H1 (cell line): ENCODE measurements around the gene MAGI3. TPM values are rescaled to one million over a fixed set of nuclear protein-coding genes. Genes with fewer than 3 reads are reported as not detected.

Experiments used
- CTCF ChIA-PET: fragments of 300-600 bp; sonication (Branson Sonifier 250); formaldehyde crosslinking; loops from one replicate; lab custom pipeline; 2021; ENCODE audit not compliant: partially characterized antibody; lab: Charles Lee
- POLR2A ChIA-PET: fragments of 300-600 bp; sonication (Branson Sonifier 250); formaldehyde crosslinking; loops from one replicate; lab custom pipeline; 2021; ENCODE audit warnings: inconsistent platforms; ENCODE audit not compliant: partially characterized antibody; lab: Charles Lee
- DNase-seq, 2 experiments: peaks; one replicate each; pipeline versions ENCODE4 v3.0.0 to v3.0.0-alpha.2; 2010 to 2022; ENCODE audit warnings: low spot score in 2 of 2, low read depth in 1 of 2, mixed read lengths in 1 of 2
- FAIRE-seq: peaks from 2 replicates; lab custom pipeline; 2011; peaks lifted over from hg19 to GRCh38; lab: Jason Lieb, UNC
- H2AFZ ChIP-seq: 2 replicates; pipeline ENCODE4 v1.8.1; 2012; ENCODE audit warnings: low read length, inconsistent platforms
- H2AK5ac ChIP-seq: 2 replicates; pipeline ENCODE4 v1.6.1; 2013; ENCODE audit warnings: low read depth, low read length
- H2BK120ac ChIP-seq: replicated peaks from 2 replicates; pipeline ENCODE3; 2013; ENCODE audit warnings: low read depth, low read length, inconsistent platforms
- H2BK12ac ChIP-seq: 2 replicates; pipeline ENCODE4 v1.6.1; 2013; ENCODE audit warnings: low read depth, low read length
- H2BK15ac ChIP-seq: 2 replicates; pipeline ENCODE4 v1.6.1; 2013; ENCODE audit warnings: low read length
- H2BK20ac ChIP-seq: 2 replicates; pipeline ENCODE4 v1.6.1; 2013; ENCODE audit warnings: low read length
- H2BK5ac ChIP-seq: 2 replicates; pipeline ENCODE4 v1.6.1; 2013; ENCODE audit warnings: low read depth, low read length
- H3K14ac ChIP-seq: 2 replicates; pipeline ENCODE4 v1.6.1; 2013; ENCODE audit warnings: inconsistent platforms; ENCODE audit not compliant: insufficient read length
- H3K18ac ChIP-seq: 2 replicates; pipeline ENCODE4 v1.6.1; 2013; ENCODE audit warnings: low read length; ENCODE audit errors: extremely low read depth
- H3K23ac ChIP-seq: 2 replicates; pipeline ENCODE4 v1.6.1; 2013; ENCODE audit warnings: inconsistent platforms; ENCODE audit not compliant: insufficient read length
- H3K23me2 ChIP-seq: 2 replicates; pipeline ENCODE4 v1.6.1; 2013; ENCODE audit warnings: low read depth, low read length
- H3K27ac ChIP-seq: 2 replicates; pipeline ENCODE4 v1.6.1; 2011; ENCODE audit warnings: low read depth, low read length, inconsistent platforms
- H3K27me3 ChIP-seq, 4 experiments: replicated peaks in 1 of 4; 1 replicate in 1 of 4; 2 replicates in 3 of 4; pipeline versions ENCODE4 v1.6.1 to v1.8.1; 2011 to 2013; ENCODE audit warnings: low read length in 3 of 4, mild to moderate bottlenecking in 3 of 4, inconsistent platforms in 2 of 4, mixed read lengths in 2 of 4, moderate library complexity in 1 of 4; ENCODE audit not compliant: control insufficient read depth in 3 of 4, insufficient read depth in 3 of 4; ENCODE audit errors: extremely low read depth in 1 of 4
- H3K36me3 ChIP-seq, 4 experiments: 2 replicates each; pipeline versions ENCODE4 v1.6.1 to v1.8.1; 2011 to 2013; ENCODE audit warnings: mild to moderate bottlenecking in 4 of 4, low read length in 3 of 4, moderate library complexity in 2 of 4, control low read depth in 1 of 4, inconsistent platforms in 1 of 4; ENCODE audit not compliant: insufficient read depth in 4 of 4, control insufficient read depth in 2 of 4
- H3K4ac ChIP-seq: replicated peaks from 2 replicates; pipeline ENCODE3; 2013; ENCODE audit warnings: low read length, low read depth, mixed read lengths, inconsistent platforms; ENCODE audit not compliant: insufficient read length
- H3K4me1 ChIP-seq, 4 experiments: replicated peaks in 1 of 4; 1 replicate in 1 of 4; 2 replicates in 3 of 4; pipeline versions ENCODE4 v1.6.1 to v1.8.1; 2011 to 2013; ENCODE audit warnings: low read length in 3 of 4, inconsistent platforms in 2 of 4, mixed read lengths in 1 of 4; ENCODE audit not compliant: insufficient read depth in 4 of 4, control insufficient read depth in 3 of 4
- H3K4me2 ChIP-seq, 2 experiments: 2 replicates each; pipeline versions ENCODE4 v1.6.1 to v1.8.1; 2011 to 2013; ENCODE audit warnings: low read depth in 2 of 2, low read length in 2 of 2, control low read depth in 1 of 2, inconsistent platforms in 1 of 2, mild to moderate bottlenecking in 1 of 2; ENCODE audit not compliant: insufficient read depth in 1 of 2
- H3K4me3 ChIP-seq, 4 experiments: fragments of 200-600, 300-600 bp in 1 of 4; sonication (generic), shearing (Covaris generic), sonication (Bioruptor Twin) in 1 of 4; 2 replicates each; pipeline versions ENCODE4 v1.5.1 to v1.8.1; 2011 to 2016; ENCODE audit warnings: low read length in 4 of 4, low read depth in 3 of 4, control low read depth in 2 of 4, inconsistent platforms in 2 of 4, mild to moderate bottlenecking in 2 of 4, mixed read lengths in 1 of 4, moderate library complexity in 1 of 4; ENCODE audit not compliant: insufficient read depth in 2 of 4; ENCODE audit errors: extremely low read depth in 1 of 4
- H3K56ac ChIP-seq: replicated peaks from 2 replicates; pipeline ENCODE3; 2013; ENCODE audit warnings: low read depth, mild to moderate bottlenecking, mixed read lengths, low read length, inconsistent platforms; ENCODE audit not compliant: insufficient read length
- H3K79me1 ChIP-seq: 2 replicates; pipeline ENCODE4 v1.6.1; 2013; ENCODE audit warnings: low read depth, low read length, control low read depth
- H3K79me2 ChIP-seq, 2 experiments: 2 replicates each; pipeline versions ENCODE4 v1.6.1 to v1.8.1; 2012 to 2013; ENCODE audit warnings: low read length in 2 of 2, mild to moderate bottlenecking in 2 of 2, inconsistent platforms in 1 of 2; ENCODE audit not compliant: insufficient read depth in 2 of 2, control insufficient read depth in 1 of 2
- H3K9ac ChIP-seq, 4 experiments: replicated peaks in 1 of 4; 1 replicate in 1 of 4; 2 replicates in 3 of 4; pipeline versions ENCODE4 v1.6.1 to v1.8.1; 2011 to 2013; ENCODE audit warnings: low read depth in 3 of 4, low read length in 3 of 4, control low read depth in 2 of 4, mild to moderate bottlenecking in 2 of 4, moderate library complexity in 2 of 4, inconsistent platforms in 1 of 4; ENCODE audit errors: extremely low read depth in 1 of 4
- H3K9me3 ChIP-seq, 2 experiments: 2 replicates each; pipeline versions ENCODE4 v1.6.1 to v1.8.1; 2012 to 2013; ENCODE audit warnings: mild to moderate bottlenecking in 2 of 2, moderate library complexity in 2 of 2, control low read depth in 1 of 2, inconsistent platforms in 1 of 2, low read depth in 1 of 2, low read length in 1 of 2, mixed read lengths in 1 of 2; ENCODE audit not compliant: insufficient read depth in 2 of 2
- H4K20me1 ChIP-seq, 2 experiments: replicated peaks in 1 of 2; 2 replicates each; pipeline versions ENCODE3 to v1.8.1; 2011 to 2013; ENCODE audit warnings: inconsistent platforms in 2 of 2, low read length in 2 of 2, mild to moderate bottlenecking in 1 of 2; ENCODE audit not compliant: insufficient read depth in 2 of 2, control insufficient read depth in 1 of 2
- H4K5ac ChIP-seq: 2 replicates; pipeline ENCODE4 v1.6.1; 2013; ENCODE audit warnings: low read length, low read depth, mixed read lengths, inconsistent platforms; ENCODE audit not compliant: insufficient read length
- H4K8ac ChIP-seq: 2 replicates; pipeline ENCODE4 v1.8.0; 2013; ENCODE audit warnings: mild to moderate bottlenecking, moderate library complexity, low read length, inconsistent platforms; ENCODE audit not compliant: insufficient read depth; ENCODE audit errors: extremely low read depth
- H4K91ac ChIP-seq: replicated peaks from 2 replicates; pipeline ENCODE3; 2013; ENCODE audit warnings: low read length, mixed read lengths, inconsistent platforms; ENCODE audit not compliant: insufficient read length
- CREB1 ChIP-seq: IDR thresholded peaks from 2 replicates; pipeline ENCODE4 v1.6.1; 2012; ENCODE audit warnings: inconsistent platforms
- EP300 ChIP-seq, 2 experiments: IDR thresholded peaks; 1 replicate in 1 of 2; 2 replicates in 1 of 2; pipeline ENCODE4 v1.6.1; 2011 to 2012; ENCODE audit warnings: low read depth in 2 of 2, low read length in 2 of 2, mild to moderate bottlenecking in 2 of 2, borderline replicate concordance in 1 of 2, inconsistent platforms in 1 of 2, moderate library complexity in 1 of 2
- FOSL1 ChIP-seq: IDR thresholded peaks from 2 replicates; pipeline ENCODE4 v1.6.1; 2011; ENCODE audit warnings: mild to moderate bottlenecking, low read depth, low read length, moderate library complexity; ENCODE audit not compliant: insufficient read depth
- GTF2F1 ChIP-seq: IDR thresholded peaks from 2 replicates; pipeline ENCODE4 v1.6.1; 2012; ENCODE audit warnings: low read depth, low read length, improper control_type of control experiment, borderline replicate concordance
- HDAC6 ChIP-seq: IDR thresholded peaks from one replicate; pipeline ENCODE4 v1.7.1; 2012; ENCODE audit warnings: low read depth, mild to moderate bottlenecking, inconsistent platforms, low read length, moderate library complexity
- KDM1A ChIP-seq: fragments of 200-600, 300-600 bp; sonication (generic); IDR thresholded peaks from 2 replicates; pipeline ENCODE4 v1.7.1; 2016; ENCODE audit warnings: mild to moderate bottlenecking, low read length, borderline replicate concordance
- KDM5A ChIP-seq: fragments of 200-600 bp; IDR thresholded peaks from 2 replicates; pipeline ENCODE4 v1.7.1; 2012; ENCODE audit warnings: mild to moderate bottlenecking, low read length, inconsistent platforms, mixed read lengths
- NRF1 ChIP-seq: IDR thresholded peaks from 2 replicates; pipeline ENCODE4 v1.6.1; 2011; ENCODE audit warnings: mild to moderate bottlenecking, low read depth, low read length, improper control_type of control experiment
- RBBP5 ChIP-seq: IDR thresholded peaks from 2 replicates; pipeline ENCODE4 v1.7.1; 2012; ENCODE audit warnings: low read depth, mild to moderate bottlenecking, inconsistent platforms, low read length, moderate library complexity, borderline replicate concordance
- SIX5 ChIP-seq: IDR thresholded peaks from 2 replicates; pipeline ENCODE4 v1.6.1; 2011; ENCODE audit warnings: mild to moderate bottlenecking, low read depth, low read length
- TEAD4 ChIP-seq: IDR thresholded peaks from 2 replicates; pipeline ENCODE4 v1.6.1; 2012; ENCODE audit warnings: low read depth, low read length, inconsistent platforms, mixed read lengths
- YY1 ChIP-seq: IDR thresholded peaks from 2 replicates; pipeline ENCODE4 v1.6.1; 2011; ENCODE audit warnings: low read depth, mild to moderate bottlenecking, low read length
- WGBS, 2 experiments: shearing (Covaris generic) in 1 of 2; methylation state at CpG; one replicate each; pipeline versions ENCODE4 v1.1.6 to v1.1.7; 2013 to 2015; ENCODE audit warnings: low lambda C conversion rate in 2 of 2, mixed read lengths in 2 of 2, inconsistent platforms in 1 of 2, low coverage in 1 of 2, missing lambda C conversion rate in 1 of 2; ENCODE audit not compliant: insufficient replicate concordance in 2 of 2, insufficient coverage in 1 of 2, insufficient read length in 1 of 2; ENCODE audit errors: extremely low coverage in 1 of 2, missing lambda C conversion rate in 1 of 2; 5-methylcytosine and 5-hydroxymethylcytosine counted together
- polyA plus RNA-seq, 7 experiments: library from polyadenylated mRNA; depleted of rRNA in 3 of 7; stranded (reverse) in 5 of 7; unstranded in 2 of 7; fragments of >200 nt in 5 of 7; fragments of 200-250 nt in 2 of 7; gene quantifications; 1 replicate in 5 of 7; 2 replicates in 1 of 7; 4 replicates in 1 of 7; pipeline versions ENCODE4 v1.2.1 to v1.2.3, GENCODE V29; 2011 to 2013; ENCODE audit warnings: missing spikeins in 2 of 7, mixed read lengths in 2 of 7
- total RNA-seq: library from RNA; stranded (reverse); fragmentation: NEBNext Ultra II Directional; extraction: Animal tissue kit (Norgen Biotek cat#: 25700); gene quantifications from 2 replicates; pipeline ENCODE4 v1.2.1, GENCODE V29; 2021
- TF ChIP-seq, protein P1 (sequence below): IDR thresholded peaks from 2 replicates; pipeline ENCODE4 v1.6.1; 2012; ENCODE audit warnings: inconsistent platforms

The MAGI3 gene
- total and polyA plus RNA-seq, 2 of the 8 experiments (the other 6 are each of a cell fraction or from before 2014, with no cell fraction given): 2.3 to 7.8 TPM

DNA sequence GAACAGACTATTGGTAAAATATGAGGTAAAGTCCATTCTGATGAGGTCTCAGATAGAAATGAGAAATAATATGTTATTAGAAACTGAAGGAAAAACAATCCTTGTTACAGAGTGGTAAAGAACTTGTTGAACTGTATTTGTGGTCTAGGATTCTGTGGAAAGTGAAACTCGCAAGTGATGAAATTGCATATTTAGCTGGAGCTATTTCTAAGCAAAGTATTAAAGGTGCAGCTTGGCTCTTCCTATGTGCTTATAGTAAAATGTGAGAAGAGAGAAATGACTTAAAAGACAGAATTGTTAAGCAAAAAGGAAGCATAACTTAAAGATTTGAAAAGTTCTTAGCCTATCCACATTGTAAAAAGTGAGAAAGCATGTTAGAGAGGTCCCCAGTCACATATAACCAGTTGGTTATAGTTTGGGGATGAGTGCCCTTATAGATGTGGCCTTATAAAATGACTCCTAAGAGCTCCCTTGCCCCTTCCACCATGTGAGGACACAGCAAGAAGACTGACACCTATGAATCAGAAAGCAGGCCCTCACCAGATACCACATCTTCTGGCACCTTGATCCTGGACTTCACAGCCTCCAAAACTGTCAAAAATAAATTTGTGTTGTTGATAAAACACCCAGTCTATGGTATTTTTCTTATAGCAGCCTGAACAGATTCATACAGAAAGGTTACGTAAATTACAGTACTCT is 344.2 kb downstream of the MAGI3 start:
- Histone ChIP-seq H2AFZ (no peak overlapping the region), H2BK15ac (no peak overlapping the region), H2BK120ac (no peak overlapping the region), H3K4me3 (no peak overlapping the region), H2BK5ac (no peak overlapping the region), H4K20me1 (no peaks in the 10 kb centered on the region), H3K14ac (no peak overlapping the region), H3K23ac (no peak overlapping the region), H2AK5ac (no peak overlapping the region), H3K79me2 (no peaks in the 10 kb centered on the region), H3K27me3 (no peaks in the 10 kb centered on the region), H2BK12ac (no peak overlapping the region), H2BK20ac (no peak overlapping the region), H3K79me1 (no peaks in the 10 kb centered on the region), H3K4me1 (no peaks in the 10 kb centered on the region), H3K23me2 (no peaks in the 10 kb centered on the region), H4K8ac (no peak overlapping the region), H3K9me3 (no peaks in the 10 kb centered on the region), H4K91ac (no peak overlapping the region), H3K4ac (no peak overlapping the region), H3K56ac (no peak overlapping the region), H3K9ac (no peak overlapping the region), H4K5ac (no peak overlapping the region), H3K36me3 (peaks cover 0 to 8% (median 3%) of the 10 kb centered on the region in 4 experiments; a peak in 4 of 8 replicates), H3K27ac (no peak overlapping the region), H3K18ac (no peak overlapping the region), H3K4me2 (no peak overlapping the region)
- ChIA-PET POLR2A (no interaction called here), CTCF (no interaction called here)
- WGBS, 2 experiments: 98% methylated on average over 2 of the region's 2 CpGs; no CpG with 5 or more reads in 1 of the 2 experiments
- FAIRE-seq (no peak), DNase-seq (no peak)
- TF ChIP-seq CREB1 (no peak), KDM5A (no peak), HDAC6 (no peak), KDM1A (no peak), EP300 (IDR thresholded peaks at IDR 0.05; ENCODE audit: borderline replicate concordance in 1 of 2, low read depth in 2 of 2, low read length in 2 of 2) (no peak), SIX5 (no peak), GTF2F1 (no peak), NRF1 (no peak), YY1 (no peak), TEAD4 (no peak), FOSL1 (no peak), RBBP5 (no peak)
- TF ChIP-seq, protein P1, sequence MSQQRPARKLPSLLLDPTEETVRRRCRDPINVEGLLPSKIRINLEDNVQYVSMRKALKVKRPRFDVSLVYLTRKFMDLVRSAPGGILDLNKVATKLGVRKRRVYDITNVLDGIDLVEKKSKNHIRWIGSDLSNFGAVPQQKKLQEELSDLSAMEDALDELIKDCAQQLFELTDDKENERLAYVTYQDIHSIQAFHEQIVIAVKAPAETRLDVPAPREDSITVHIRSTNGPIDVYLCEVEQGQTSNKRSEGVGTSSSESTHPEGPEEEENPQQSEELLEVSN: no peak
